ENCODE results near the gene C2CD4B. TPM values are rescaled to one million over a fixed set of nuclear protein-coding genes. Genes with fewer than 3 reads are reported as not detected.

C2CD4B gene
- total RNA-seq, 1 experiment from 2014 or later = 0.50 TPM

- H3K36me3 ChIP-seq (ENCODE audit: control insufficient read depth, insufficient read depth, low read length) = no peaks in the 10 kb centered on the region
- no peaks in the 10 kb centered on the region for H3K4me1 ChIP-seq
- Mint-ChIP-seq H3K27me3 (ENCODE audit: insufficient read depth, unreplicated experiment) (peaks cover 4% of the 10 kb centered on the region), H3K9me3 (ENCODE audit: unreplicated experiment) (no peaks in the 10 kb centered on the region), H3K4me1 (ENCODE audit: low read depth, unreplicated experiment) (no peaks in the 10 kb centered on the region), H3K4me3 (ENCODE audit: unreplicated experiment) (no peak overlapping the region), H3K36me3 (ENCODE audit: insufficient read depth, unreplicated experiment) (no peaks in the 10 kb centered on the region), H3K27ac (ENCODE audit: unreplicated experiment) (no peak overlapping the region)
- intact Hi-C loops (cut with micrococcal nuclease; ENCODE audit: unreplicated experiment) = no loop called here
- no TSS peak for BruUV-seq (replicated peaks)
- no peak for TF ChIP-seq CTCF (IDR thresholded peaks at IDR 0.05; ENCODE audit: insufficient read depth in 1 of 2, low read depth in 1 of 2, low read length in 1 of 2, severe bottlenecking in 1 of 2, unreplicated experiment in 1 of 2)
- ChIA-PET CTCF (no interaction called here), POLR2A (no interaction called here)
- H3K9me3 ChIP-seq = no peaks in the 10 kb centered on the region; the same call in 1 of the 2 replicates
- no peak for DNase-seq
- no peak overlapping the region for H3K4me3 ChIP-seq (ENCODE audit: low read depth, low read length)
- H3K27me3 ChIP-seq (replicated peaks; ENCODE audit: control insufficient read depth, insufficient read depth, low read length) = no peaks in the 10 kb centered on the region
Observed at GRCh38 chr15:62150445-62150844, 14.6 kb downstream of the C2CD4B start.

GRCh38 chr15:62149729-62150128, 15.4 kb downstream of the C2CD4B start:
- TF ChIP-seq CTCF (IDR thresholded peaks at IDR 0.05; ENCODE audit: insufficient read depth in 1 of 2, low read depth in 1 of 2, low read length in 1 of 2, severe bottlenecking in 1 of 2, unreplicated experiment in 1 of 2) = no peak
- Mint-ChIP-seq H3K4me3 (ENCODE audit: unreplicated experiment) (no peak overlapping the region), H3K27ac (ENCODE audit: unreplicated experiment) (no peak overlapping the region), H3K4me1 (ENCODE audit: low read depth, unreplicated experiment) (no peaks in the 10 kb centered on the region), H3K27me3 (ENCODE audit: insufficient read depth, unreplicated experiment) (no peaks in the 10 kb centered on the region), H3K36me3 (ENCODE audit: insufficient read depth, unreplicated experiment) (no peaks in the 10 kb centered on the region), H3K9me3 (ENCODE audit: unreplicated experiment) (no peaks in the 10 kb centered on the region)
- no peaks in the 10 kb centered on the region for H3K4me1 ChIP-seq
- ChIA-PET CTCF (no interaction called here), POLR2A (no interaction called here)
- intact Hi-C loops (cut with micrococcal nuclease; ENCODE audit: unreplicated experiment) = loop anchor here (10.0 kb wide), 1 partner anchor 275 kb away; no protein-coding TSS in a partner anchor
- no peaks in the 10 kb centered on the region; the same call in 1 of the 2 replicates for H3K9me3 ChIP-seq
- H3K36me3 ChIP-seq (ENCODE audit: control insufficient read depth, insufficient read depth, low read length) = no peaks in the 10 kb centered on the region
- no peak overlapping the region for H3K4me3 ChIP-seq (ENCODE audit: low read depth, low read length)
- DNase-seq = no peak
- BruUV-seq (replicated peaks) = no TSS peak
- H3K27me3 ChIP-seq (replicated peaks; ENCODE audit: control insufficient read depth, insufficient read depth, low read length) = no peaks in the 10 kb centered on the region

- no peak overlapping the region for H3K27ac Mint-ChIP-seq (ENCODE audit: unreplicated experiment)
- no peak for DNase-seq
- Histone ChIP-seq H3K27me3 (replicated peaks; ENCODE audit: control insufficient read depth, insufficient read depth, low read length) (no peaks in the 10 kb centered on the region), H3K4me3 (ENCODE audit: low read depth, low read length) (no peak overlapping the region), H3K36me3 (ENCODE audit: control insufficient read depth, insufficient read depth, low read length) (no peaks in the 10 kb centered on the region), H3K4me1 (peaks cover 1% of the 10 kb centered on the region; the same call in 1 of the 2 replicates), H3K9me3 (no peaks in the 10 kb centered on the region; the same call in 1 of the 2 replicates)
- no TSS peak for BruUV-seq (replicated peaks)
- no peak for TF ChIP-seq CTCF (IDR thresholded peaks at IDR 0.05; ENCODE audit: insufficient read depth in 1 of 2, low read depth in 1 of 2, low read length in 1 of 2, severe bottlenecking in 1 of 2, unreplicated experiment in 1 of 2)
- H3K27me3 Mint-ChIP-seq (ENCODE audit: insufficient read depth, unreplicated experiment) = no peaks in the 10 kb centered on the region
- H3K4me3 Mint-ChIP-seq (ENCODE audit: unreplicated experiment) = no peak overlapping the region
- intact Hi-C loops (cut with micrococcal nuclease; ENCODE audit: unreplicated experiment) = loop anchor here (10.0 kb wide), 1 partner anchor 273 kb away; no protein-coding TSS in a partner anchor
- no peaks in the 10 kb centered on the region for H3K36me3 Mint-ChIP-seq (ENCODE audit: insufficient read depth, unreplicated experiment)
- H3K9me3 Mint-ChIP-seq (ENCODE audit: unreplicated experiment) = no peaks in the 10 kb centered on the region
- POLR2A ChIA-PET = no interaction called here
- CTCF ChIA-PET = no interaction called here
- no peaks in the 10 kb centered on the region for H3K4me1 Mint-ChIP-seq (ENCODE audit: low read depth, unreplicated experiment)
Observed at GRCh38 chr15:62147551-62147950, 17.5 kb downstream of the C2CD4B start.

All from Caco-2 (cell line).